ENCODE data around the gene SIPA1L3. TPM values are rescaled to one million over a fixed set of nuclear protein-coding genes. Genes with fewer than 3 reads are reported as not detected.

SIPA1L3 gene
- total RNA-seq, 1 donor from 2014 or later = 18.6 TPM

DNA sequence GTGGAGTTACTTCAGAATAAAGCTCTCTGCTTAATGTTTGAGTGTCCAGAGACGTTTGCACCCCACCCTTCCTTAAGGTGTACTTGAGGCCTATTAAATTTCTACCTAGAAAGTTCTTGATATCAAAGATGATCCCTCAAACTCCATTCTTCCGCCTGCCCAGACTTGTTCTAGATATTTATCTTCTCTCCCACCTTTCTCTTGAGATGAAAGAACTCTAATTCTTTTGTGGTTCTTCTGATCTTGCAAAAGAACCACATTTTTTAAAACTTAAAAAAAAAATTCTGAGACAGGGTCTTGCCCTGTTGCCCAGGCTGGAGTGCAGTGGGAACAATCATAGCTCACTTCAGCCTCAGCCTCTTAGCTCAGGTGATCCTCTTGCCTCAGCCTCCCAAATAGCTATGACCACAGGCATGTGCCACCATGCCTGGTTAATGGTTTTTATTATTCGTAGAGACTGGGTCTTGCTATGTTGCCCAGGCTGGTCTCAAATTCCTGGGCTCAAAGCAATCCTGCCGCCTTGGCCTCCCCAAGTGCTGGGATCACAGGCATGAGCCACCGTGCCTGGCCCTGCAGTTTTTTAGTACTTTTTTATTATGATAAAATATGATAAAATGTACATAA, 94.3 kb downstream of the SIPA1L3 start:
- no peak for DNase-seq

DNA sequence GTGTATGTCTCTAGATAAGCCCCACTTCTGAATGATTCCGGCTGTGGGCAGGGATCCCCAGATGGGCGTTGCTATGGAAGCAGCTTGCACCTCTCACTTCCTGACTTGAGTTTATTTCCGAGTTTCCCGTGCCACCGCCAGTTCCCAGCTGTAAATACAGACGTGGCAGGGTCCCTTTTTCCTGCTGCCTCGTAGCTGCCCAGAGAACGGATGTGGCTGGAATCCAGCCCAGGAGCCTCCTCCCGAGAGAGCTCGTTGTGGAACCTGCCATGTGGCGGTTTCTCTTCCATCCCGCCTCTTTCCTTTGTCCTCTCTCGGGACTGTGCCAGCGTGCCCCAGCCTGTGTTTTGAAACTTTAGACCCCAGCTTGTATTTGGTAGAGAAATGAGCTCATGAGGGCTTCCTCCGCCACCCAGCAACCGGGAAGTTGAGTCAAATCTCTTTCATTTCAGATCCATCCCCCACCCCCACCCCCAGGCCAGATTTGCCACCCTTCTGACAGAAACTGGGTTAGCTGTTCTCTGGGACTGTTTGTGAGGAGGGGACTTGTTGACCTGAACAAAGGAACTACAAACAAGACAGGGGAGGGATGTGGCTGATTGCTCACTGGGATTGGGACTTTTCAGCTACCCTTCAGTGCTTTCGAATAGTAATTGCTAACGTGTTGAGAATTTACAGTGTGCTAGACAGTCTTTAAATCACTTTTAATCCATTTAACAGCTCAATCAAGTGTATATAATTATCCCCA, 96.6 kb downstream of the SIPA1L3 start:
- peak; percentile 90 for DNase-seq

DNA sequence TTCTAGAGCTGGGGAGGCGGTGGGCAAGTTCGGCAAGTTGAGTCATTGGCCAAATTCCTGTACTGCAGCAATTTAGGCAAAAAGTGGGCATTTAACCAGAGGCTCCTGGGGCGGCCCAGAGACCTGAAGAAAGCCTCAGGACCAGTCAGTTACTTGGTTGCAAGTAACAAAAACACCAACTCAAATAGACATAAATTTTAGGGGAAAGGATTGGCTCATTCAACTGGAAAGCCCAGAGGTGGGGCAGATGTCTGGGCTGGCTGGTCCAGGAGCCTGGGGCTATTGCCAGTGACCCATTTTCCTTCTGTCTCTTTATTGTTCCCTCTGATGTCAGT, 97.1 kb downstream of the SIPA1L3 start:
- DNase-seq = no peak

DNA sequence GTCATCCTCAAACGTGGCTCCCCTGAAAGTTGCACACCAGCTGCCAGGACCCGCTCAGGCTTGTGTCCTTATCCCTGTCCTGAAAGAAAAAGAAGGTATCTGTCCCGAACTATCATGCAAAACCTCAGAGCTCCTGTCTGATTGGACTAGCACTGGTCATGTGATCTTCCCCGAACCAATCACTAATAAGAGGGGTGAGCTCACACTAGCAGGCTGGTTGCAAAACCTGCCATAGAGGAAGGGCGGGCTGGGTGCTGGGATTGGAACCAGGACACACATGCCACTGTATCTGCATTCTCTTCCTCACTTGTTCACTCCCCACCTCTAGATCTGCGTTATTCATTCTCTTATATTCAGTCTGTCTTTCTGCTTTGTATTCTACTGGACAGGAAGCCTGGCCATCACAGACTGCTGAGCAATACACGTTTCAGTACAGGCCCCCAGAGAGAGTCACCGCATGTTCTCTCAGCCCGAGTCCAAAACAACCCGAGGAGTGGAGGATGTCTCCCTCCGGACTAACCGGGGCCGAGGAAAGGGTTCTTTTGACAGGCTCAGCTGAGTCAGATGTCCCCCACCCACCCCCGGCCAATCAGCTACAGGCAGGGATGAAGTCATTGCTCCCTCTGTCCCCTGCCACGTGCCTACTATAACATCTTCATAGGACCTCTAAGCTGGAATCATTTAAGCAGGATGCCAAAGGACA, 97.7 kb downstream of the SIPA1L3 start:
- peak; percentile 97 for DNase-seq

DNA sequence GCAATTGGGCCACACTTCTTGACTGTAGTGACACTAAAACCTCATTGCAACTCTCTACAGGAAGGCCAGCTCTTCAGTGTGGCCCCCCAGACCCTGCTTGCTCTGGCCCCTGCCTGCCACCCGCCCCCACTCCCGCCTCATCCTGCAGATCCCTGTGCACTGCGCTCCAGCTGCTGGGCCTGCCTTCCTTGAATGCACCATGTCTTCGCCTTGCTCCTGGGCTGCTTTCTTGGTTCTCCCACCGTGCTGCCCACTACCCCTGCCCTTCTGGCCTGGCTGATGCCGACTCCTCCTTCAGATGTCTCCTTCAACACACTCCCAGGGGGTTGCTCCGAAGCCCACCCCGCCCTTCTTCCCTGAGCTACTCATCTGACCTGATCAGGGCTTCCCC, 98.2 kb downstream of the SIPA1L3 start:
- no peak for DNase-seq

DNA sequence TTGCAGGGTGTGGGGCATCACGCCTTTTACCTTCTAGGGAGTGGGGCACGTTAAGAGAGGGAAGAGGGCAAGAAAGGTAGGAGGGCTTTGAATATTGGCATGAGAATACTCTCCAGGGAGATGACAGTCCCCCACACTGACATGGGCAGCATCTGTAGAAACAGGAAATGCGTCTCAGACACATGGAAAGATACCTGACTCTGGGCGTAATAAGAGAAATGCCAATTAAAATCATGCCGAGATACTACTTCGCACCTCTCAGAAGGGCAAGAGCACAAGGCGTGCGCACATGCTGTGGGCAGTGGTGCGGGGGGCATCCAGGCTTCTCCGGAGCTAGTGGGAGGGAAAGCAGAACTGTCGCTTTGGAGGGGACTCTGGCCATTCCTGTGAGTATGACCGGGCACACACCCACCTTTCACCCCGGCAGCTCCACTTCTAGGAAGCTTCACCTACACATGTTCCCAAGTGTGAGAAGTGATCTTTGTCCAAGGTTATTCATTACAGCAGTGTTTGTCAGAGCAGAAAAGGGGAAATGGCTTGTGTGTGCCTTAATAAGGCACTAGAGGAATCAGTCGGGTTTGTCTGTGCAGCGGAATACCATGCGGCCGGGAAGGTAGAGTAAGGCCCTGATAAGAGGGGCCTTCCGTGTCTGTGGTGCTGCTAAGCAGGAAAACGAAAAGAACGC, 99.5 kb downstream of the SIPA1L3 start:
- DNase-seq = no peak

DNA sequence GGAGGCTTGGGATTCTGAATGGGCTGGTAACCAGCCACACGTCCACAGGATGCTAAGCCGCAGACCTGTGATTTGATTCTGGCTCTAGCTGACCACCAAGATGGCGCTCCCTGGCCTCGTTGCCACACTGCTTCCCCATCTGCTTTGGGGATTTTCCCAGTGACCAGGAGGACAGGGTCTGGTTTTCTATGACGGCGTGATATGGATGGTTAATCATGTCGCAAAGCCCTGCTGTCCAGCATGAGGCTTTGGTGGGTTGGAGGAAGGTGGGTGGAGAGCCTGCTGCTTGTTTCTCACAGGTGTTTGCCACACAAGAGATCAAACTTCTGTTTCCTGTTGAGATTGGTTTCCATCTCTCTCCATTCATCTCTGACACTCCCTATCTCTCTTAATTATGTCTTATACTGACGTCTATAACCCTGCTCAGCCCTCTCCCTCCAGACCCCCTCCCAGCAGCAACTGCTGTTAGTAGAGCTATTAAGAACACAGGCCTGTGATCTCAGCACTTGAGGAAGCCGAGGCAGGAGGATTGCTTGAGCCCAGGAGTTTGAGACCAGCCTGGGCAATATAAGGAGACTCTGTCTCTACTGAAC, 102.7 kb downstream of the SIPA1L3 start:
- no peak for DNase-seq

DNA sequence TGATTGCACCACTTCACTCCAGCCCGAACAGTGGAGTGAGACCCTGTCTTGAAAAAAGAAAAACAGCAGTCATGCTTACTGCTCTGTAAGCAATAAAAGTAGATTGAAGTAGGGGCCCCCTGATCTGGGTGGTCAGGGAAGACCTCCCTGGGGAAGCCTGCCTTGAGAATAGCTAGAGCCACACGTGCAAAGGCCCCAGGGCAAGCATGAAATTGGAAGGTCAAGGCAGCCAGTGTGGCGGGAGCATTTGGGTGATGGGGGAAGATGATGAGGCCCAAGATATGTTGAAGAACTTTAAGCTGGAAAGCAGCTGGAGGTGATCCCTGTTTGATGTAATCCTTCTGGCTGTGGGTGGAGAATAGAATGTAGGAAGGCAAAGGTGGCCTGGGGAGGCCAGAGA, 104.4 kb downstream of the SIPA1L3 start:
- DNase-seq = no peak

DNA sequence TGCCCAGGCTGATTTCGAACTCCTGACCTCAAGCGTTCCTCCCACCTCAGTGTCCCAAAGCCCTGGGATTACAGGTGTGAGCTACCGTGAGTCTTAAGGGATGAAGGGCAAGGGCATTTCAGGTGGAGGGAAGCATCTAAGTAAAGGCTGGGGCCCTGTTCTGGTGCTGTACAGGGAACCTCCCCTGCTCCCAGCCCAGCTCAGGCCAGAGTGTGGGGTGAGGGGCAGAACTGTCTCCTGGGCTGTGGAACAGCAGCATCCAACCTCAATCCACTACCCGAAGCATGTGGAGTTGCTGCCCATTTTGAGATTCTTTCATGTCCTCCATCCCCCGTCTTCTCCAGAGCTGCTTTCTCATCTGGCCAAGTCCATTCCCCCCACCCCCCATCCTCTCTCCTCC, 105.3 kb downstream of the SIPA1L3 start:
- no peak for DNase-seq

DNA sequence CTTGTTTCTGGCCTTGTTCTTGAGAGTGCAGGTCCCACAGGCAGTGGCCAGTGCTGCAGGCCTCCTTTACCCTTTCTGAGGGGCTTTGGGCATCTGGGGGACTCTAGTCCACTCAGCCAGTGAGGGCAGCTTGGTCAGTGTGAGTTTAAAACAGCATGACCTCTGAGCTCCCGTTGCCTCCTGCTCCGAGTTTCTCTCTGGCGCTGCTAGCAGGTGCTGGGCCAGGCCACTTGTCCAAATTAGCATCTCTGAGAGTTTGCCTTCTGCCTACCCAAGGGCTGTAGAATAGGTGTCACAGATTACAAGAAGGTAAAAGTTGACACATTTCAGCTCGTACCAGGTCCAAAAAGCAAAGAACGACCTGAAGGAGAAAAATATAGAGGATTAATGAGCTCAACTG, 105.9 kb downstream of the SIPA1L3 start:
- no peak for DNase-seq

DNA sequence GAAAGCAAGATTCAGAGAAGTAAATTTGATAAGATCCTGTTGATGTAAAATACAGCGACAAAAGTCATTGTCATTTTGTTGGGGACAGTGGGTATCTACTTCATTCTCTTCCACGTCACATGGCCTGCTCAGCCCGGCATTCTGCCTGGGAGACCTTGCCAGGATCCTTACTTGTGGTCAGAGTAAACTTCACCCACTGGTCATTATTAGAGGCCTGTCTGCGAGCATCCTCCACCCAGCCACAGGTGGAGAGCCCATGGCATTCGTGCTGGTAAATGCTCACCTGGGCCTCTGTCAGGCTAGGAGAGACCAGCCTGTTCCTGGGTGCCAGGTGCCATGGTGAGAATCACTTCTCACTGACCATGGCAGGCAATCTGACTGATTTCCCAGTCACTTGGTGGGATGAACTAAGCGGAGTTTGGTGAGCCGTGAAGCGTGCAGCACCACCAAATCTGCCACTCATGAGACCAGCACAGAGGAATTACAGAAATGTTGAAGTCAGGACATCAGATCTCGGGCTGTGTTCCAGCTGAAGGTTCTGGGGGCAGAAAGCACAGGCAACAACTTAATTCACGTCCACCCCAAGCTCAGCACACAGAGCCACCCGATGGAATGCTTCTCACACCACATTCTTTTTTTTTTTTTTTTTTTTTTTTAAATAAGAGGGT, 107.0 kb downstream of the SIPA1L3 start:
- no peak for DNase-seq

DNA sequence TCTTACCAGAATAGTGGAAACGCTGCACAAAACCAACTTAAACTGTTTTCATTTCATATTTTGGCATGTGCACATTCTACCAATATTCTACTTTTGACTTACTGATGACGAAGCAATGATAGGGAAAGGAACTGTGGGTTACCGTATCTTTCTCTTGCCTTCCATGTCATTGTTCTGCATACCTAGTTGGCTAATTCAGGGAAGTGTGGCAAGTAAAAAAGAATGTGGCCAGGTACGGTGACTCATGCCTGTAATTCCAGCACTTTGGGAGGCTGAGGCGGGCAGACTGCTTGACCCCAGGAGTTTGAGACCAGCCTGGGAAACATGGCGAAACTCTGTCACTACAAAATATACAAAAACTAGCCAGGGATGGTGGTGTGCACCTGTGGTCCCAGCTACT, 108.2 kb downstream of the SIPA1L3 start:
- no peak for DNase-seq

DNA sequence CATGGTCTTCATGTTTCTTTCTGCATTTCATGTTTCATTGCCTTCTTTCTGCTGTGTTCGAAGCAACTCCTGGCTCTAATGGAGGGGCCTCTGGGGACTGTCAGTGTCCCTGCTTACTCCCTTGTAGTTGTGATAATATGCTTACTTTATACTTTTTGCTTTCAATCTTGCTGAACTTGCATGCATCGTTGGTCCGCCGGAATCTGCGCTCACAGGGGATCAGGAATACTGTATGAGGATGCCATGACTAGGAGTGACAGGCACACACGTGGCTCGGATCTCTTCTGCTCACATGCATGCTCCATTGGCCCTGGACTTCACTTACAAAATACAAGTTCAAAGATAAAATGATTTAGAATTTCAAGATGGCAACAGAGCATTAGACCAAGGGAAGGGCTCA, 108.8 kb downstream of the SIPA1L3 start:
- DNase-seq = no peak

DNA sequence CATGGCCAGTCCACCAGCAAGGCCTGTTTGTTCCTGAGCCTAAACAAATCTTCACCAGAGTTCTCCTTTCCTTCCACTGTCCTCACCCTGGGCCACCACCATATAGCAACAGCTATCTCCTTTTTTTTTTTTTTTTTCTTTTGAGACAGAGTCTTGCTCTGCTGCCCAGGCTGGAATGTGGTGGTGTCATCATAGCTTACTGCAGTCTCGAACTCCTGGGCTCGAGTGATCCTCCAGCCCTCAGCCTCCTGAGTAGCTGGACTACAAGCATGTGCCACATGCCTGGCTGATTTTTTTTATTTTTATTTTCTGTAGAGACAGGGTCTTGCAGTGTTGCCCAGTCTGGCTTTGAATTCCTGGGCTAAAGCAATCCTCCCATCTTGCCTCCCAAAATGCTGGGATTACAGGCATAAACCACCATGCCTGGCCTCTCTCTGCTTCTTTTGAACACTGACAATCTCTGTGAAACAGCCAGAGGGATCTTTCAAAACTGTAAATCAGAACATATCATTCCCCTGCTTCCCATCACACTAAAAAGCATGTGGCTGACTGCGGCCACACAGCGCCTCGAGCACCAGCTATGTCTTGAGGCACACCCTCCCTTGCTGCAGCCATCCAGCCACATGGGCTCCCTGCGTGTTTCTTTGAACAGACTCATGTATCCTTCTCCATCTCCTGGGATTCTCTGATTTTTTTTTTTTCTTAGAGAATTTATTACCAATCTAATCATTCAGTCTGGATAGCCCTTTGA, 110.6 kb downstream of the SIPA1L3 start:
- no peak for DNase-seq

DNA sequence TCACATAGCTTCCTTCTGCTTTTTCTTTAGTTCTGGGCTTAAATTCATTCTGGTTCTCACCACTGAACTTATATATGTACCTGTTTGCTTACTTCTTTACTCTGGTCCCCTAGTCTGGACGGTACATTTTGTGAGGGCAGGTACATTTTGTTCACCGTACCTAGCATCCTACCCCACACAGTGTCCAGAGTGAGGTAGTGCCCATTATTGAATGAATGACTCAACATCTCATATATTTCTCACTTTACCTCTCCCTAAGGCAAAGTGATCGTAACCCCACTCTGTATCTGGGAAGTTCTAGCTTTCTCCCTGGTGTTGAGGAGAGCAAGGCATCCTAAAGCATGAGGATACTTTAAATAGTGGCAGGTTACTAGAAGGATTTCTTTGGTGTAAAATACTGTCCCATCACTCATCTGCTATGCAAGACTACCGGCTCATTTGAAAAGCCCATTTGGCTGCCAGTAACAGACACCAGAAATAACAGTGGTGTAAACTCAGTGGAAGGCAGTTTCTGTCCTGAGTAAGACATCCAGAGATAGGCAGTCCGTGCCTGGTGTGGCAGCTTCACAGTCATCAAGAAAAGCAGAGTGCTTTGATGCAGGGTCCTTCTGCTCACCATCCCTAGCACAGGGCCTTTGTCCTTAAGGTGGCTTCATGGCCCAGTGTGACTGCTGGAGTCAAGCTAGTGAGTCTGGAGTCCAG, 111.8 kb downstream of the SIPA1L3 start:
- no peak for DNase-seq

DNA sequence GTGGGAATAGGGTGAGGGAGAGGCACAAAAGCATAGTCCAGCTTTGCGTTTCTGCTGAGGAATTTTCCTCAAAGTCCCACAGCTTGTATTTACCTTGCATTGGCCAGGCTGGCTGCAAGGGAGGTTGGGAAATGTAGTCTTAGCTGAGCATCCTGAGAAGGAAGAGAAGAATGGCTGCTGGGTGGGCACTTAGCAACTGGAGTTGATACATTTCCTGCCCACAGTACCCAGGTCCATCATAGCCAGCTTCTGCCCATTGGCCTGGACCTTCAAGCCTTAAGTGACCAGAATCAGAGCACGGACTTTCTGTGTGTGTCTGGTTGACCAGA, 112.4 kb downstream of the SIPA1L3 start:
- no peak for DNase-seq

DNA sequence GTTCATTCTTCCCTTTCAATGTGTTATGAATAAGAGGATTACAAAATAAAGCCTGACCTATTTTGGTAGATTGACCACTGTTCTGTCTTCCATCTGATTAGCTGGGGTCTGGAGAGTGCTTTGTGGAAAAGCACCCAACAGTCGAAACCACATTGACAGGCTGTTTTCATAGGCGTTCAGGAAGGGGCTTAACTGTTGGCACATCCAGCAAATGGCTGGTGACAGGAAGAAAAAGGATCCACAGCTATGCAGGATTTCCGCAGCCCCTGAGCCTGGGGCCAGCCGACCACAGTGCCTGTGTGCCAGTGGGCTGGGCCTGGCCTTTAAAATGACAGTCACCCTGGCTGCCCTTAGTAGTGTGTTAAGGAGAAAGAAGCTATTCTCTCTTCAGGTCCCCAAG, 113.3 kb downstream of the SIPA1L3 start:
- no peak for DNase-seq

DNA sequence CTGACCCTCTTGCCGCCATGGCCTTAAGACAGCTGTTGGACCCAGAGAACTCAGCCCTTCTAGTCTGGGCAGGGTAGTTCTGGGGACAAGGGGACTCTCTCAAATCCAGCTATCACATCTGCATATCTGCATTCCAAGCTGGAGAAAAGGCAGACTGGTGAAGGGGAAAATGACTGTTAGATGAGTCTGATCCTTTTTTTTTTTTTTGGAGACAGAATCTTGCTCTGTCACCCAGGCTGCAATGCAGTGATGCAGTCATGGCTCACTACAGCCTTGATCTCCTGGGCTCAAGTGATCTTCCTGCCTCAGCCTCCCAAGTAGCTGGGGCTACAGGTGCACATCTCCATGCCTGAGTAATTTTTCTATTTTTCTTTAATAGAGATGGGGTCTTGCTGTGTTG, 114.3 kb downstream of the SIPA1L3 start:
- DNase-seq = no peak

DNA sequence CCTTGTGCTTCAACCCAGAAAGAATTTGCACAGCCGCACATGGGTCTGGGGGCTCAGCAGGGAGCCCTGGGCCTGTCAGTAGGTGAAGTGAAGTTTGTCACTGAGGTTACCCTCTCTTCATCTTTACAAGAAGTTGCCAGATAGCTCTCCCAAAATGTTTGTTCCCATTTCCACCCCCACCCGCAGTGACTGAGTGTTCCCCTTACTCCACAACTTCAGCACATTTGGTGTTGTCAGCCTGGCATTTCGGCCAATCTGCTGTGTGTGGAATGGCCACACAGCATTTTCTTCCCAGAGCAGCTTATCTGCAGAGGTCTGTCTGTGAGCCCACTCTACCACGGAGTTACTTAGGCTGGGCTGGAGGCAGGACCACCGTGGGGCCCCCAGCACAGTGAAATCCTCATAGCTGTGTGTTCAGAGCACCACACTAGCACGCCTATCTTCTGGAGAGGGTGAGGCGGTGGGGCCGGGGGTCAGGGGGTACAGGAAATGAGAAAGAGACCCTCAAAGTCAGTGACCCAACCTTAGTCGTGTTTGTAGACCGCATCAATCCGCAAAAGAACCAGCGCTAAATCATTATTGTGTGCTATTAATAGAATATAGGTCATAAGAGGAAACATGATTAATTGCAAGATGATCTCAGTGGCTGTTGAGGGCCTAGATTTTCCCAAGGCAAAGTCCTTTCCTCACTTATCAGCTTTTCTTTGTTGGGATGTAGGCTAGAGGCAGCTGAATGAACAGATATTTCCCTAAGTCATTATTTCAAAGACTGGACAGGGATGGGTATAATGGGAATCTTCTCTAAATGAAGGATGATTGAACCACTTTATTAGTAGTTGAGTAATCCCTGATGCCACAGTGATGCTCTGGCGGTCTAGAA, 116.0 kb downstream of the SIPA1L3 start:
- DNase-seq = no peak
